Psoas muscle (tissue), 8 donors: ENCODE data around the gene ALAS1. TPM values are rescaled to one million over a fixed set of nuclear protein-coding genes. Genes with fewer than 3 reads are reported as not detected.

ENCODE experiments used
- ATAC-seq, 4 donors: fragments of 200-7000 bp; cut with Tn5 transposase; one replicate each; pipeline ENCODE4 v1.9.1; 2020; ENCODE audit warnings: moderate library complexity in 3 of 4, mild to moderate bottlenecking in 2 of 4
- DNase-seq, 2 donors: peaks; one replicate each; pipeline ENCODE4 v3.0.0-alpha.2; 2020
- H3K27ac ChIP-seq: fragments of 200-600 bp; one replicate; pipeline ENCODE4 v1.8.0; 2022
- H3K27me3 ChIP-seq, 3 donors: fragments of 200-600 bp in 1 of 3; one replicate each; pipeline versions ENCODE4 v1.6.1 to v1.8.0; 2013 to 2022; ENCODE audit warnings: low read length in 2 of 3, mild to moderate bottlenecking in 2 of 3, moderate library complexity in 1 of 3; ENCODE audit not compliant: insufficient read depth in 3 of 3
- H3K36me3 ChIP-seq, 2 donors: fragments of 200-600 bp in 1 of 2; one replicate each; pipeline versions ENCODE4 v1.6.1 to v1.8.0; 2013 to 2022; ENCODE audit warnings: low read depth in 1 of 2, mild to moderate bottlenecking in 1 of 2, moderate library complexity in 1 of 2; ENCODE audit not compliant: insufficient read depth in 1 of 2
- H3K4me1 ChIP-seq: fragments of 200-600 bp; one replicate; pipeline ENCODE4 v1.8.0; 2022
- H3K4me3 ChIP-seq: fragments of 200-600 bp; one replicate; pipeline ENCODE4 v1.8.0; 2022; ENCODE audit warnings: mild to moderate bottlenecking
- H3K9me3 ChIP-seq: fragments of 200-600 bp; one replicate; pipeline ENCODE4 v1.8.0; 2022
- CTCF ChIP-seq: fragments of 200-600 bp; IDR thresholded peaks from one replicate; pipeline ENCODE4 v1.8.0; 2022; ENCODE audit warnings: antibody characterized with exemption
- WGBS, 3 donors: extraction: QIAGEN DNeasy Blood & Tissue Kit; methylation state at CpG; one replicate each; pipeline versions ENCODE4 v1.1.6 to v1.1.7; 2013; 5-methylcytosine and 5-hydroxymethylcytosine counted together
- intact Hi-C, 2 donors: fragments of 100-400 bp; cut with DNase I; formaldehyde crosslinking; loops; one replicate each; pipeline versions ENCODE4 v1.11.0 to v1.14.2; 2022
- polyA plus RNA-seq, 3 donors: library from polyadenylated mRNA; stranded (reverse); fragments of 200-250 nt; gene quantifications; one replicate each; pipeline ENCODE4 v1.2.3, GENCODE V29; 2013
- total RNA-seq, 4 donors: library from RNA; stranded (reverse); fragmentation: NEBNext Ultra II Directional in 2 of 4; extraction: Animal tissue kit (Norgen Biotek cat#: 25700) in 2 of 4; gene quantifications; one replicate each; pipeline versions ENCODE4 v1.2.1 to v1.2.4, GENCODE V29; 2021 to 2023
- donor health status: healthy with polysubstance abuse.
- donor health status: DM: no; HTN: no; CAD: no; lungs with moderate emphysema.
- donor health status: Bipolar disorder and iron deficiency.
- donor health status: healthy.
- donor health status: DM: yes; HTN: yes; CAD: no.
- donor health status: DM: no; HTN: no; CAD: no.
- donor health status: DM: no; HTN: no; CAD: no.
- donor health status: DM: yes; HTN: yes; CAD: no.

ALAS1 gene
- total and polyA plus RNA-seq, 7 donors: 50.1 to 138 (median 75.2) TPM

- WGBS, 3 donors: 50 to 62% (median 61%) methylated on average over 5 of the region's 5 CpGs
- intact Hi-C loops: no loop called here
Observed at GRCh38 chr3:52233108-52233591, 35.2 kb downstream of the ALAS1 start.

GRCh38 chr3:52233968-52234367, 36.0 kb downstream of the ALAS1 start:
- peak; percentile 33 to 79 for DNase-seq
- Histone ChIP-seq H3K36me3 (peaks cover 0 to 41% of the 10 kb centered on the region in 2 donors), H3K27ac (peak overlapping the region; percentile 94), H3K4me3 (peak overlapping the region; percentile 72), H3K4me1 (peaks cover 53% of the 10 kb centered on the region), H3K27me3 (no peaks in the 10 kb centered on the region), H3K9me3 (no peaks in the 10 kb centered on the region)
- 21 to 43% (median 24%) methylated on average over 3 of the region's 3 CpGs for WGBS, 3 donors
- peak in 3 of 4 donors; percentile 6 to 35 (median 9) for ATAC-seq
- no peak for TF ChIP-seq CTCF
- intact Hi-C loops: no loop called here

More at GRCh38 chr3:52233108-52233591, 35.2 kb downstream of the ALAS1 start:
- DNase-seq: peak; percentile 14 to 39
- TF ChIP-seq CTCF: no peak
- Histone ChIP-seq H3K27me3 (no peaks in the 10 kb centered on the region), H3K36me3 (peaks cover 0 to 50% of the 10 kb centered on the region in 2 donors), H3K9me3 (no peaks in the 10 kb centered on the region), H3K4me3 (peak overlapping the region; percentile 72), H3K27ac (peak overlapping the region; percentile 94), H3K4me1 (peaks cover 49% of the 10 kb centered on the region)
- no peak for ATAC-seq

- TF ChIP-seq CTCF: peak; percentile 41
- peaks cover 0 to 33% of the 10 kb centered on the region in 2 donors for H3K36me3 ChIP-seq
- H3K4me3 ChIP-seq: peak overlapping the region; percentile 72
- ATAC-seq (peak; percentile 44 to 66 (median 60)), DNase-seq (peak; percentile 50 to 83)
- no peaks in the 10 kb centered on the region for H3K9me3 ChIP-seq
- no peaks in the 10 kb centered on the region for H3K27me3 ChIP-seq
- WGBS, 3 donors: 42 to 52% (median 44%) methylated on average over 14 to 15 of the region's 15 CpGs
- intact Hi-C loops: loop anchor here in 1 of 2 donors (5.0 kb wide), 1 partner anchor 43 kb away; the partner anchor contains the start of gene WDR82
- H3K27ac ChIP-seq: peak overlapping the region; percentile 94
- H3K4me1 ChIP-seq: peaks cover 57% of the 10 kb centered on the region
Observed at GRCh38 chr3:52234516-52235447, 36.8 kb downstream of the ALAS1 start.

GRCh38 chr3:52236424-52236886, 38.5 kb downstream of the ALAS1 start:
- WGBS, 3 donors: 29 to 36% (median 32%) methylated on average over 5 of the region's 5 CpGs
- H3K4me3 ChIP-seq: peak overlapping the region; percentile 80
- DNase-seq (peak; percentile 27 to 71), ATAC-seq (peak in 3 of 4 donors; percentile 24 to 44 (median 34))
- peak overlapping the region; percentile 94 for H3K27ac ChIP-seq
- no peaks in the 10 kb centered on the region for H3K27me3 ChIP-seq
- H3K4me1 ChIP-seq: peaks cover 64% of the 10 kb centered on the region
- peak; percentile 10 for TF ChIP-seq CTCF
- intact Hi-C loops: loop anchor here in 1 of 2 donors (5.0 kb wide), 1 partner anchor 41 kb away; the partner anchor contains the start of gene WDR82
- peaks cover 0 to 16% of the 10 kb centered on the region in 2 donors for H3K36me3 ChIP-seq
- no peaks in the 10 kb centered on the region for H3K9me3 ChIP-seq
